HG02678 (cell line): ENCODE results near the gene CTNNA2.

Source experiments
- ATAC-seq: cut with Tn5 transposase; IDR thresholded peaks from one replicate; pipeline ENCODE4 v1.9.1; 2021; ENCODE audit warnings: mild to moderate bottlenecking, moderate library complexity; ENCODE audit not compliant: unreplicated experiment

Gene CTNNA2

DNA sequence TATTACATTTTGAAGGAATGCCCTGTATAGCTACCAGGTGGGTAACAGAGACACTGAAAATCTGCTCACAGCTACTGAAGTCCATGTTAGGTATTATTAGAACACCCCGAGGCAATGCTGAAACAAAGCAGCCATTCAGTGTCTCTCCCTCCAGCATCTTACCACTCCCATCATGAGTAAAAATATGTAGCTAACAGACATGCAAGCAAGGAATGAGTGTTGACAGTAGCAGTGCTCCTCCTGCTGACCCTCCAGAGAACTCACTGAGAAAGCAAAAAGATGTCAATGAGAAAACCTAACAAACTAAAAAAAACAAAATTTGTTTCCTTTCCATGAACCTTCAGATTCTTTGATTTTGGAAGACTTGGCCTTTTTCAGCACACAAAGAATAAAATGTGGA, 397.8 kb downstream of the CTNNA2 start:
- ATAC-seq = no peak

DNA sequence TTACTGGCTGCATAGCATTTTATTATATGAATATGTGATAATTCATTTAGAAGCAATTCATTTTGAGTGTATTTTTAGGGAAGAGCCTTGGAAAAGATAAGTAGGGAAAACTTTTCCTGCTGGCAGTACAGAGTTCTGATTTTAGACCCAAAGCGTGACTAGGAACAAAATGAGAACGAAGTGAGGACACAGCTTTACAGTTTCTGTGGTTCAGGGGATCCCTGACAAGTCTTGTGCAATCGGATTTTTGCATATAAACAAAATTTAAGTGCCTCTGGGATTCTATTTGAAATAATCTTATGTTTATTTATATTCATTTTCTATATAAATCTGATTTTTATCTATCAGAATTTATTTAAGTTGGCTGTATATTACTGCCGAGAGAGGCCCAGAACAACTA, 402.6 kb downstream of the CTNNA2 start:
- no peak for ATAC-seq

DNA sequence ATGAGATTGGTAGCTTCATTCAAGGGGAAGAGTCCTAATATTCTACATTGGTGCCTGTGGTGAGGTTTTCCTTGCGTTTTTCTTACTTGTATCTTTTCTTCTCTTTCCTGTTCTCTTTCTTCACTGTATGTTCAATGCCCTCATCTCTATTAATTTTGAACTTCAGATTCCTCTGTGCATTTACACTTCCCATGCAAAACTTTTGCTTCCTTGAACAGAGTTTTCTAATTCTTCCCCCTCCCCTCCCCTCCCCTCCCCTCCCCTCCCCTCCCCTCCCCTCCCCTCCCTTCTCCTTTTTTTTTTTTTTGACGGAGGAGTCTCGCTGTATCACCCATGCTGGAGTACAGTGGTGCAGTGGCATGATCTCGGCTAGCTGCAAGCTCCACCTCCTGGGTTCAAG, 403.4 kb downstream of the CTNNA2 start:
- no peak for ATAC-seq

DNA sequence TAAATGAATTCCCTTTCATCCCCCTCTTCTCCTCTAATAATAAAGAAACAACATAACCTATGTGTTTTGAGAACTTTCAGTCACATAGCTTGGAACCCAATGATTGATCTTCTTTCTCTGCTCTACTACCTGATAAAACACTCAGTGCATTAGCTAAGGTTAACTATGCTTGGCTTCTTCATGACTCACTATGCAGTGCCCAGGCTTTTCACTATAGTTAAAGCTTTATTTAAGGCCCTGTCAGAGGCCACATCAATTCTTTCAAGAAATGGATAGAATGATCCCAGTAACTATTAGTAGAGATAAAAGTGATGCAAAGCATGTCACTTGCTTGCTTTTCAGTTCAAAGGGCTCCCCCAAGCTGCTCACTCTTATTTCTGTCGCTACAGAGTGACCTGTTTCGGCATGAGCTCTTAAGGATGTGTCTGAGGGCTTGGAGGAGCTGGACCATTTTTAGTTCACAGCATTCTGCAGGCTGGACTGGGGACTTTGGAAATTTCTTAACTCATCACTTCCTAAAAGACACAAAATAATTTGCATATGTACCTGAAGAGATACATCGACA, 407.7 kb downstream of the CTNNA2 start:
- no peak for ATAC-seq

DNA sequence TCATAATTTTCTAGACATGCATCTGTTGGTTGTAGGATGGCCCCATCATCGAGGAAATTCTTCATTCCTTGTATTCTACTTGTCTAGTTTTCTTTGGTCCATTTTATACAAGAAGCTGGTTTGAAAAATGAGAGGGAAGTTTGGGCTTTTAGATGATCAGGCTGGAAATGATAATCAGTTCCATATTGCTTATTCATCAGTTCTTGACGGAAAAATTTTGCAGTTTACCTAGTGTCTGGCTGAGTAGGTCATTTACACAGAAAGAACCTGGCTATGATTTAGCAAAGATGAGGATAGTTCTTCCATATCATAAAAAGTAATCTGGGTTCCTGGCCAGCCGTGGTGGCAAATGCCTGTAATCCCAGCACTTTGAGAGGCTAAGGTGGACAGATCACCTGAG, 416.8 kb downstream of the CTNNA2 start:
- ATAC-seq = no peak

DNA sequence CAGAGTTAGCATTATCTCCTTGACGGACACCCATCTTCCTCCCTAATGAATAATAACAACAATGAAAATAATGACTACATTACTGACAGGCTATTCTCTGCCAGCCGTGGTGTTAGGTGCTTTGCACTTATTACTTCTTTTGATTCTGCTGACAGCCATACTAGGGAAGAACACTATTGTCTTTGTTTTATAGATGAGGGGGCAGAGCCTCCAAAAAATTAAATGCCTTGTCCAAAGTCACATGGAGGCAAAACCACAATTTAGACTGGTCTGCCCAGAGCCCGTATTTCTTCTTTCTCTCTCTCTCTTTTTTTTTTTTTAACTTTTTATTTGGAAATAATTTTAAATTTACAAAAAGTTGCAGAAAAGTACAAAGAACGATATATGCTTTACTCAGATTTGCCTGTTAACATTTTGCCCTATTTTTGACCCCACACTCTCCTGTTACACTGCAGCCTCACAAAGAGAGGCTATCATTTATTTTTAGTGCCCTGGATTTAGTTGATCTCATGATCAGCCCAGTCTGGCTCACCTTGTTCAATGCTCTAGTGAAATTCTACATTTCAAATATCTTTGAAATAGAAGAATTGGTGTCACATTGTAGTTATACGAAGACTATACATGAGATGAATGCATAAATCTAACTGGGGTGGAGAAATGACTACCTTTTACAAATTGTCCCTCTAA, 422.3 kb downstream of the CTNNA2 start:
- ATAC-seq = no peak

DNA sequence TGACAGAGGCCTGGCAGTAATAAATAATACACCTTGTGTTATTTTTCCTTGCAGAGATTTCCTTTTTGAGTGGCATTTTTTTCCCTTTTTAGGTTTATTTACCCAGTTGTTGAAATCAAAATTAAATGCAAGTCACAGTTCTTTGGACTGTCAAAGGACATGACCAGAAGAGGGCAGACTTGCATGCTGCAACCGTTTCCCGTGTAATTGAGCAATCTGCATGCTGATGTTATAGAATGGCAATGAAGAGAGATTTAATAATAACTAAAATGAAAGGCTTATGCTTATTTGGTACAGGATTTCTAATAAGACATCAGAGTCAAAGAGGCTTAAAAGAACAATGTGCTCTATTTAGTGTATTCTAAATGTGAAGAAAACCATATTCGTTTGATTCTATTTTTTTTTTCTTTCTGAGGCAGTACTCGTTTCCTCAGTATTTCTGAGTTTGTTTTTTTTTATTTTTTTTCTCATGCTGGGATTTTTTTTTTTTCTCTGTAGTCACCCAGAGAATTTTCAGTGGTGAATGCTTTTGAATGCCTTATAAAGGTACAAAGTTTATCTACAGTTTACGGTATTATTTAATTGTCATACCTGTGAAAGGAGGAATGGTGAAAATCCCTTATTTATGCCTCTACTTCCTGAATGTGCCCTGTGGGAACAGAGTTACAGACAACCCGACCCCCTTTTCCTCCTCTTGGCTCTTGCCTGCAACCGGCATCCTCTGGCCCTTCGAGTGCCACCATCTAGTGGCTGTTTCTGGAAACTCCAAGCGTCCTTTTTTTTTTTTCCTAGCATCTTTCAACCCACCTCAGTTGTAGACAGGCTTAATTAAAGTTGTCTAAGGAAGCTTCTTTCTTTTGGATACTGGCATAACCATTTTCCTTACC, 423.2 kb downstream of the CTNNA2 start:
- peak; percentile 52 for ATAC-seq

DNA sequence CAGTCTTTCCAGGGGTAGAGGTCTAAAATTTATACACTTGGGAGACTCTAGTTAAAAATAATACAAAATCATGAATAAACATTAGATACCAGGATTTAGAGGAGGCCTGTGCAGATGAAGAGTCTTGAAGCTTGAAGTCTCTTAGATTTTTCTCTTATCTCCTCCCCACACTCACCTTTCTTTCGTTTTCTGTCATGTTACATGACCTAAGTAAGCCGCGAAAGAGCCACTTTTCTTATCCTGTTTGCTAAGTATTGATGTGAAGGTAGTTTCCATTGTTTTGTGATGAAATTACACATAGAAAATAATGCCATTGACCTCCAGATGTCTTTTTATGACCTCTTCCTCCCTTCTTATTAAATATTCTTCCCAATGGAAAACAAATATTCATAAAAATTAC, 423.9 kb downstream of the CTNNA2 start:
- ATAC-seq = no peak

DNA sequence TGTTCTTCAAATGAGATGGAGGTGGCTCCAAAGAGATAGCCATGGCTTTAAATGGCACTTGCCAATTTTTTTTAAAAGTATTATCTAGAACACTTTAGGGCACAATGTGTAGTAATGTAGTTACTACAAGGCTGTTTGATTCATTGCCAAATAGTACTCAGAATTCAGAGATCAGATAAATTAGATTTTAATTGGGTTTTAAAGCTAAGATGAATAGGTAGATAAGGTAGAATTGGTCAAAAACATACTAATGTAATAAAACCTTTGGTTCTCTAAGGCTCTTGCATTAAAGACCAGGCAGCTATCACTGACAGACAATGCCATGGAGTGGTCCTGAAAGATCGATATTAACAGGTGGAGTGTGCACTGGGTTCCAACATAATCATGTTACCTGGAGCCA, 425.8 kb downstream of the CTNNA2 start:
- ATAC-seq = no peak

DNA sequence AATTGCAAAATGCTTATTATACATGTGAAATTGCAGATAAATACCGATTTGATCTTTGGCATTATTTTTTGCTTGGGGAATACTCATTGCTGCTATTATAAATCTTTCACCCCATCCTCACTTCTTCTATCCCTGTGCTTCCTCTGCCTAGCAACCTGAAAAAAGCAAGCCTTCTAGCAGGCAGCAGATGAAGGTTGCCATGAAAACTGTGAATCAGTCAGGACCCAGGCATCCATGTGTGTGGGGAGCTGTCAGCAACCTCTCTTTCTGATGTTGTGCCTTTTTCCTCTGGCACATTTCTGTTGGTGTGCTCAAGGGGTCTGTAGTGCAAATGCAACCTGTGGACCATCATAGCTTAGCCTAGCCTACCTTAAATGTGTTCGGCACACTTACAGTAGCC, 427.5 kb downstream of the CTNNA2 start:
- no peak for ATAC-seq

DNA sequence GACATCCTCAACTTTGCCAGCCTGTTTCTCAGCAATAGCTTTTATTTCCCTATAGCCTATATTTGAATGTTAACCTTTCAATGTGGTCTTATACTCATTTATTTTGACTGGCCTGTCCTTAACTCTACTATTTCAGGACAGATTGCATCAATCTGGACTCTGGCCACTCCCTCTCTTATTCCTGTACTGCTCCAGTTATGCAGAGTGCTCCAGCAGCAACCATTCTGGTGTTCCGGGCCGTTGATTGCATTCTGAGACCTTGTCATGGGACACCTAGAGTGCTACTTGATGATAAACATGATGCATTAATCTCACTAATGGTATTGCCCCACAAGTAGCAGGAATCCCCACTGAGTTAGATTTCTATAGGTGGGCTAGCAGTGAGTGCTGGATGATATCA, 428.3 kb downstream of the CTNNA2 start:
- ATAC-seq = no peak

DNA sequence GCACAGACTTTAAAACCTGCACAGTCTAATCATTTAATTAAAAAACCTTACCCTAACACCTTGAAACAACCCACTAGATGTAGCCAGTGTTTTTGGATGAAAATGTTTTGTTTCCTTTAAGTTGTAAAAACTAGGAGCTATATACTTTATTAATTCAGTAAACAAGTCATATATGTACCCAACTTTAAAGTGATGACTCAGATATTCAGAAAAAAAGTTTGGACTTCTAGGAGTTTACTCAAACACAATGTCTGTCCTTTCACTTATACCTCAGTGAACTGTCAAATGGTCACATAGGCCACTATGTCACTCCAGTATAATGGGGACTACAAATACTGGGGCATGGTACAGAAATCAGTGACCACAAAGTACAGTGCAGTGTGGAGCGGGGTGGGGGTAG, 431.4 kb downstream of the CTNNA2 start:
- ATAC-seq = no peak

DNA sequence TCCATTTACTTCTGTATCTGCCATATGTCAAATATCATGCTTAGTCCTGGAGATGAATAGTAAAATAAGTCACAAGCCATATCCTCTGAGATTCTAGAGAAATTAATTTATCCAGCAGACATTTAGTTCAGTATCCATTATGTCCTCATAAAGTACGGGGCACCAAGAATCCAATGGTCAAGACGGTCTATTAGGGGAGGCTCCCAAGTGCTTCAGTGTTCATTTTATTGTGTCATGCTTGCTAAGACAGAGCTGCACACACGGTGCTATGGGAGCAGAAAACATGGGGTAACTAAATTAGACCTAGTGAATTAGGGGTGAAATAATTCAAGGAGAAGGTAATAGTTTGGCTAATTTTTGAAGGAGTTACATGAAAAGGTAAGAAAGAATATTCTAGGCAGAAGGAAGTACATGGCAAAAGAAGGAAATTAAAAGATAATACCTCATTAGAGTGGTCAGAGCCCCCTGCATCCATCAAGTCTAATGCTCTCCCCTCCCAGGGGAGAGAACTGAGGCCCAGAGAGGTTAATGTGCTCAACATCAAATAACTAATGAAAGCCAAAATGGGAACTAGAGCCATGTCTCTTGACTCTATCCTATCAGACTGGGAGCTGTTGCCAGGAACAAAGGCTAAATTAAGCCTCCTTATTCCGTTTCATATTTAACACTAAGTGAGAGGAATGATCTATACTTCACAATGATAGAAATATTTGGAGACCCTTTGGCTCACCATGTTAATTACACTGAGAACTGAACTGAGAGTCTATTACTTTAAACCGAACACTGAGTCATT, 433.0 kb downstream of the CTNNA2 start:
- ATAC-seq = no peak

DNA sequence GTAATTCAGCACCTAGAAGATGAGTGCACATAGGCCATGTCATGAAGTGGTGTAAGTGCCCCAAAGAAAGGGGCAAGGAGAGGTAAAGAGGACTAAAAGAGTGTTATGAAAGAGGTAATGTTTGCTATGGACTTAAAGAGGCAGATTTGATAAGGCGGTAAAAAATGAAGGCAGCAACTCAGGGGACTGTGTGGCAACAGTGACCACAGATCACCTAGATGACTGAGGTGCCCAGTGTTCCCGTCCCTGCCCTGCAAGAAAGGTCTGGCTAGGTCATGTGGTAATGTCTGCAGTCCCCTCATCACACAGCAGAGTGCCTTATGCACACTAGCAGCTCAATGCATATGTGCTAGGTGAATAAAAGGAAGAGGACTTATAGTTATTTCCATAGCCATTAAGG, 434.9 kb downstream of the CTNNA2 start:
- no peak for ATAC-seq

DNA sequence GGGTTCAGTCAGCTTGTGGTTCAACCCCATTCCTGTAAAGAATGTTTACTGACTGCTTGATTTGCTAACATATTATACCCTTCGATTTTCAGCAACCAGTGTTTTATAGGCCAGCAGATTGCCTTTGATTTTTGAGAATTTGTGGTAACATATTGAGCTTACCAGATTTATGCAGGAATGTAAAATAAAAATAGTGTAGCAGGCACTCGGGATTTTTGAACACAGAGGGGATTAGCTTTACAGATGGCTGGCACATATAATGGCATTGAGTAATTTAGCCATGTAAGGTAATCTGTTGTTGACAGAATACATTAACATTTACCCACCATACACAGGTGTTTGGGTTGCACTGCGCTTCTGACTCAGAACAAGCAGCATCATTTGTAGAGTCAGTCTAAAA, 437.7 kb downstream of the CTNNA2 start:
- no peak for ATAC-seq

DNA sequence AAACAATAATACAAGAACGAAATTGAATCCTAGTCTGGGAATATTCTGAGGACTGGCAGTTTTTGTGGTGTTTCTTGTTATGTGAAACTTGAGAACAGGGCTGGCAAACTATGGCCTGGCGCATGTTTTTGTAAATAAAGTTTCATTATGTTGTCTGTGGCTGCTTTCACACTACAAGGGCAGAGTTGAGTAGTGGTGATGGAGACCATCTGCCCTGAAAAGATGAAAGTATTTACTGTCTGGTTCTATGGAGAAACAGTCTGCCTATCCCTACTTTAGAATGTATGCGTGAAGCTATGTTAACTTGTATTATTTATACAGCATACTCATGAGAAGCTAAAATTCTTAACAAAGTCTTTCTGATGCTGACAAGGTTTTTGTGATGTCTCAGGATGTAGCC, 439.8 kb downstream of the CTNNA2 start:
- ATAC-seq = no peak

DNA sequence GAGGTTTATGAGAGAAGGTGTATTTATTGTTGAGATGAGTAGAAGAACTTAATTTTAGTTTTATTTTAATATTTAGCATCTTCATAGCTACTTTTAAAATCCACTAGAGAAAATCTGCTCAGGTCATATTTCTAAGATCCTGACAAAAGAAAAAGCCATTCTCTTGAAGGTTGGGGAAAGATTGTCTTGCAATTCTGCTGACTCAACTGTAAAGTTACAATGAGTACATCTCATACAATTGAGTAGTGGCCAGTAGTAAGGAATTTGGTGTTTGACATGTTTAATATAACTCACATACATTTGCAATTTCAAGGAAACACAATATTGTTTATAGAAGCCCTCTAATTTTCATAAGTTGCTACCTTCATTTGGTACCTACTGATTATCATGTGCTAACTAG, 447.2 kb downstream of the CTNNA2 start:
- no peak for ATAC-seq

DNA sequence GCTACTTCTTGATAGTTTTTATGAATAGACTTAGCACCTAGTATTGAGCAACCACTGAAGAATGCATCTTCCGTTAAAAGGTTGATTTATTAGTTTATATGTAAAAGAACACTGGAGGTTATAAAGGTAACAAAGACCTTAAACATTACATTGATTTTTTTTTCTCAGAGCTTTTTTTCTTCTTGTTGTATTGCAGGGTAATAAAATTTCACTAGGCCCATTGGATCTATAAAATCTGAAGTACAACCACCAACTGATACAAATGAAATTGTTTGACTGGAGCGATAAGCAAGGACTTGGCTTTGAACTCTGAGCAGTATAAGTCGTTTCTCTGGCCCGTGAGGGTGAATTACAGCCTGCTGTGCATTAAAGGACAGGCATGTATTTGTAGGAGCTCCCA, 447.7 kb downstream of the CTNNA2 start:
- no peak for ATAC-seq

DNA sequence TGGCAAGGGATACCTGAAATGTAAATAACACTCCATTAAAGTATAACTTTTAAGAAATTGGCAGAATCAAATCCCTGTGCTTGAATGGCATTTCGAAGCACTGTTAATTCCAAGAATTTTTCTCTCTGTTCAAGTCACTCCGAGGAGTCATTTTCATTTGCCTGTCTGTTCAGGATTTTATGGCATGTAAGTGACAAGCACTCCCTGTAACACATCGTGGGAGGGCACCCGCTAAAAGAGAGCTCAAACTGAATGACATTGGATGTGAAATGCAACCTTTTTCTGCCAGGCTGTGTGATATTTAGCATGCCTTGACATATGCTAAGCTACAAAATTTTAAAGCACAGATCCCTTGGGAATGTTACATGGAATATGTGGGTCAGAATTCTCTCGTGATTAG, 452.1 kb downstream of the CTNNA2 start:
- ATAC-seq = no peak

DNA sequence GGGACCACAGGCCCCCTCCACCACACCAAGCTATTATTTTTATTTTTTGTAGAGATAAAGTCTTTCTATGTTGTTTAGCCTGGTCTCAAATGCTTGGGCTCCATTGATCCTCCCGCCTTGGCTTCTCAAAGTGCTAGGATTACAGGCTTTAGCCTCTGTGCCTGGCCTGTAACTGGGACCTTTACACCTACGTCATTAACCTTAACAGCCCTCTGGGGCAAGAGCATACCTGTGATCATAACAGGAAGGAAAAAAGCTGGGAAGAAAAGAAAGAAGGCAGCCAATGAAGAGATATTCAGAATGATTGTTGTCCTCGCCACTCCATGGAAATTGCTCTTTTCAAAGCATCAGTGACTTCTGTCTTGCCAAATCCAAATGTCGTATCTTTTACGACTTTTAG, 453.5 kb downstream of the CTNNA2 start:
- ATAC-seq = no peak

DNA sequence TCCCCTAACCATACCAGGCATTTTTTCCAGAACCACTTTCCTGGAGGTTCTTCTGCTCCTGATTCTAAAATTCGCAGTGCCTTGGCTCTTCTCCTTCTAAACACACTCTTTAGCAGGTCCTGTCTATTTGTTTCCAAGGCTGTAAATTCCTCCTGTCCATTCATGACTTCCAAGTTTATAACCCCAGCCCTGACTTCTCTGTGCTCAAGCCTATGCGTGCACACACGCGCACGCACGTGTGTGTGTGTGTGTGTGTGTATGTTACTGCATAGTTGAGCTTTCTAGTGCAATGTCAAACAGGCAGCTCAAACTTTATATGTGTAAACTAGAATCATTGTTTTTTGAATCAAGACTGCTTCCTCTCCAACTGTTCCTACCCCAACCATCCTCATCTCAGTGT, 454.0 kb downstream of the CTNNA2 start:
- no peak for ATAC-seq
